Mucosa of stomach (tissue), 1 donor: ENCODE results near the gene PEX26.
"Not testable (repeated sequence)": the region's sequence is repeated elsewhere in the genome, so short reads cannot be mapped to it uniquely, and the experiment has no call there.

Experiments
- H3K27me3 ChIP-seq: one replicate; pipeline ENCODE4 v1.7.0; 2013; ENCODE audit warnings: mild to moderate bottlenecking, low read length; ENCODE audit not compliant: control insufficient read depth, insufficient read depth
- H3K36me3 ChIP-seq: one replicate; pipeline ENCODE4 v1.7.0; 2013; ENCODE audit warnings: low read length; ENCODE audit not compliant: control insufficient read depth, insufficient read depth
- H3K4me1 ChIP-seq: one replicate; pipeline ENCODE4 v1.7.0; 2013; ENCODE audit warnings: mild to moderate bottlenecking, low read length; ENCODE audit not compliant: control insufficient read depth, insufficient read depth
- H3K4me3 ChIP-seq: one replicate; pipeline ENCODE4 v1.7.0; 2013; ENCODE audit warnings: low read length
- H3K9ac ChIP-seq: one replicate; pipeline ENCODE4 v1.7.0; 2013; ENCODE audit warnings: mild to moderate bottlenecking, low read length, moderate library complexity
- H3K9me3 ChIP-seq: one replicate; pipeline ENCODE4 v1.7.0; 2013; ENCODE audit warnings: mild to moderate bottlenecking, low read length, moderate library complexity; ENCODE audit not compliant: control insufficient read depth
- donor health status: Pancreatic carcinoma.

PEX26 gene

DNA sequence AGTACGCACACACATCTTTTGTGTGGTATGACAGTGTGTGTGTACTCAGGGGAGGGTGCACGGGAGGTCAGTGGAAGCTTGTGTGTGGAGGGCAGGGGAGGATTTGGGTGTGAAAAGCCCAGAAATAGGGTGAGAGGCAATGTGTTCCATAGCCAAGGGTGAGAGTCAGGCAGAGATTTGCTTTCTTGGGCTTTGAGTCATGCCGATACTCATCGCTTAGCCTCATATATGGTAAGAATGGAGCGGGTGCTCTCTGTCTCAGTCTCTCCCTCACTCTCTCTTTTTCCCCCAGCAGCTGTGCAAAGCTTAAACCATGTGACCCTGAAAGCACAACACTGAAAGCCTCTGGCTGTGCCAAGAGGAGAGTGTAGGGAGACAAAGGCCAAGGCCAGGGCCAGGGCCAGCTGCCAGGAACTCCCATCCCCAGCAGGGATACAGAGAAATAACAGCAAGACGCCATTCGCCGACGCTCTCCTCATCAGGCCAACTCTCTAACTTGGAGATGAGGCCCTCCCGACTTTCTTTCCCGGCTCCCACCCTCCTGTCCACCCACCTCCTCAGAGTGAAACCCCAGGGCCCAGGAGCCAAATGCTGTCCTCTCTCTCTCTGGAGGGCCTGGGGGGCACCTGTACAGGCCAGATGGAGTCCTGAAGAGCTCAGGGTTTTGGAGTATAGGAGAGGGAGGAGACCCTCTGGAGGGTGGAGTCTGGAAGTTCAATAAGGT is 33.1 kb upstream of the PEX26 start:
- Histone ChIP-seq H3K27me3 (peaks cover 4% of the 10 kb centered on the region), H3K4me3 (no peak overlapping the region), H3K4me1 (no peaks in the 10 kb centered on the region), H3K9ac (no peak overlapping the region), H3K9me3 (no peaks in the 10 kb centered on the region), H3K36me3 (no peaks in the 10 kb centered on the region)

DNA sequence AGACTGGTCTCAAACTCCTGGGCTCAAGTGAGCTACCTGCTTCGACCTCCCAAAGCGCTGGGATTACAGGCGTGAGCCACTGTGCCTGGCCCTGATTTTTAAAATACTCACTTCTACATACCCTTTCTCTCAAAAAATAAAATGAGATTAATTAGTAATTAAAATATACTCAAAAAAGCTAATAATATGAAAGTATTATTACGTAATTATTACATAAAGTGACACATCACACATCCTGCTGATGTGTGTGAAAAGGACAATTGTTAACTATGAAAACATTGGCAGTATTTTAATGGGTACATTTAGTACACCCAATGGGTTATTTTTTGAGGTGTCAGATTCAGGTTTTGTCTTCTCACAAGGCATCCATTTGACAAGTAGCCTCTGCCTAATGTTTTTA is 32.0 kb upstream of the PEX26 start:
- Histone ChIP-seq H3K4me1 (no peaks in the 10 kb centered on the region), H3K36me3 (no peaks in the 10 kb centered on the region), H3K4me3 (no peak overlapping the region), H3K9ac (no peak overlapping the region), H3K9me3 (no peaks in the 10 kb centered on the region), H3K27me3 (peaks cover 4% of the 10 kb centered on the region)

DNA sequence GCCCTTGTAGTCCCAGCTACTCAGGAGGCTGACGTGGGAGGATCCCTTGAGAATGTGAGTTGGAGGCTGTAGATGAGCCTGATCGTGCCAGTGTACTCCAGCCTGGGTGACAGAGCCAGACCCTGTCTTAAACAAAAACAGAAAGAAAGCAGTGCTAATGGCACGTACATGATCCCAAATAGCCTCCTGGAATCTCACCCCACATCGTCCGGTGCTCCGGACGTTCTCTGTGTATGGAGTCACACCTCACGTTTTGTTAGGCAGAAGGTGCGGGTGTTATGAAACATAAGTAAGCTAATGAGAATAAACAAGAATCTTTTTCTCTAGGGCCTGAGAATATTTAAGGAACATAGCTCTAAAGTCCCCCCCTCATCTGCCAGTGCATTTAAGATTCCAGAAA is 29.7 kb upstream of the PEX26 start:
- no peaks in the 10 kb centered on the region for H3K4me1 ChIP-seq
- H3K9ac ChIP-seq: peak overlapping the region; percentile 6
- H3K4me3 ChIP-seq: no peak overlapping the region
- peaks cover 4% of the 10 kb centered on the region for H3K27me3 ChIP-seq
- H3K36me3 ChIP-seq: no peaks in the 10 kb centered on the region
- no peaks in the 10 kb centered on the region for H3K9me3 ChIP-seq

DNA sequence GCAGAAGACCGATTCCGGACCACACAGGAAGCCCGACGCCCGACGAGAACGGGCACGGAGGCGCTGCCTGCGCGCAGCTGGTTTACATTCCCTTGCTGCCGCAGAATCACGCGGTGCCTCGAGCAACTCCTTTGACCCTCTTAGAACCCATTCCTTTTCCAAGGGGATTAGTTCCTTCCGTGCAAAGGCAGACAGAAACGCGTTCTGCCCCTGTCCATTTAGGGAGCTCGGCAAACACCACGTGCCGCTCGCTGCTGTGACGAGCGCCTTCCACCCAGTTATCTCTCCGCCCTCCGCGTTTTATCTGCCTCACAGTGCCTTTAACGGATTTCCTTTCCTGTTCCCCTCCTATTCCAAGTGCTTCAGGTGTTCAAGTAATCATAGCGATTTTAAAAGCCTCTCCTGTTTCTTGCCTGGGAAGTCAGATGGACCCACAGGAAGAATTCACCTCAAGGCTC is 29.3 kb upstream of the PEX26 start:
- Histone ChIP-seq H3K4me3 (no peak overlapping the region), H3K9ac (peak overlapping the region; percentile 6), H3K36me3 (no peaks in the 10 kb centered on the region), H3K27me3 (peaks cover 4% of the 10 kb centered on the region), H3K4me1 (no peaks in the 10 kb centered on the region), H3K9me3 (no peaks in the 10 kb centered on the region)

DNA sequence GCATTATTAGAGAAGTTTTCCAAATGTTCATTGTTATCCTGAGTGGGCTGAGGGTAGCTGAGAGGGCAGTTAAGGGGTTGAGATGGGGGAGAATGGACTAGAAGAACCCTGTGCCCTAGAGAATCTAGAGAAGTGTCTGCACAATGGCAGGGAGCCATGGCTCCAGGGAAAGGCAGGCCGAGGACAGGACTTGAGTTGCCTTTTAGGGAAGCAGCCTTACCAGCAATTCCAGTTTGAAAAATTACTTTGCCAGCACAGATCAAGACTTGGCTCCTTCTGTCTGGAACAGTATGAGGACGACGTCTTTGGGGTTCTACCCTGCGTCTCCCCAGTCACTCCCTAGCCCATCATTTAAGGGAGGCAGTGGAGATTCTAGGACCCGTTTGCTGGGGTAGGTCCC is 27.7 kb upstream of the PEX26 start:
- Histone ChIP-seq H3K9me3 (no peaks in the 10 kb centered on the region), H3K4me3 (no peak overlapping the region), H3K27me3 (peaks cover 4% of the 10 kb centered on the region), H3K36me3 (no peaks in the 10 kb centered on the region), H3K9ac (no peak overlapping the region), H3K4me1 (no peaks in the 10 kb centered on the region)

DNA sequence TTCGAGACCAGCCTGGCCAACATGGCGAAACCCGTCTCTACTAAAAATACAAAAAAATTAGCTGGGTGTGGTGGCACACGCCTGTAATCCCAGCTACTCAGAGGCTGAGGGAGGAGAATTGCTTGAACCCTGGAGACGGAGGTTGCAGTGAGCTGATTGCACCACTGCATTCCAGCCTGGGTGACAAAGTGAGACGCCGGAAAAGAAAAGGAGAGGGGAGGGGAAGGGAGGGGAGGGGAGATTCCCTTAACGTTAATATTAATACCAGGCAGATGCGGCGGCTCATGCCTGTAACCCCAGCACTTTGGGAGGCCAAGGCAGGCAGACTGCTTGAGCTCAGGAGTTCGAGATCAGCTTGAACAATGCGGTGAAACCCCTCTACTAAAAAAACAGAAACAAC is 26.7 kb upstream of the PEX26 start:
- H3K27me3 ChIP-seq, H3K4me1 ChIP-seq, H3K9ac ChIP-seq, H3K9me3 ChIP-seq, H3K4me3 ChIP-seq, H3K36me3 ChIP-seq: not testable (repeated sequence)

DNA sequence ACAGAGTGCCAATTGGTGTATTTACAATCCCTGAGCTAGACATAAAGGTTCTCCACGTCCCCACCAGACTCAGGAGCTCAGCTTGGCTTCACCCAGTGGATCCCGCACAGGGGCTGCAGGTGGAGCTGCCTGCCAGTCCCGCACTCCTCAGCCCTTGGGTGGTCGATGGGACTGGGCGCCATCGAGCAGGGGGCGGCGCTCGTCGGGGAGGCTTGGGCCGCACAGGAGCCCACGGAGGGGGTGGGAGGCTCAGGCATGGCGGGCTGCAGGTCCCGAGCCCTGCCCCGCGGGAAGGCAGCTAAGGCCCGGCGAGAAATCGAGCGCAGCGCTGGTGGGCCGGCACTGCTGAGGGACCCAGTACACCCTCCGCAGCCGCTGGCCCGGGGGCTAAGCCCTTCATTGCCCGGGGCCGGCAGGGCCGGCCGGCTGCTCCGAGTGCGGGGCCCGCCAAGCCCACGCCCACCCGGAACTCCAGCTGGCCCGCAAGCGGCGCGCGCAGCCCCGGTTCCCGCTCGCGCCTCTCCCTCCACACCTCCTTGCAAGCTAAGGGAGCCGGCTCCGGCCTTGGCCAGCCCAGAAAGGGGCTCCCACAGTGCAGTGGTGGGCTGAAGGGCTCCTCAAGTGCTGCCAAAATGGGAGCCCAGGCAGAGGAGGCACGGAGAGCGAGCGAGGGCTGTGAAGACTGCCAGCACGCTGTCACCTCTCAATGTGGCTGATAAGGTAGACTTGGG is 24.4 kb upstream of the PEX26 start:
- H3K4me3 ChIP-seq, H3K36me3 ChIP-seq, H3K9me3 ChIP-seq, H3K27me3 ChIP-seq, H3K9ac ChIP-seq: not testable (repeated sequence)
- peaks cover 26% of the 10 kb centered on the region for H3K4me1 ChIP-seq

DNA sequence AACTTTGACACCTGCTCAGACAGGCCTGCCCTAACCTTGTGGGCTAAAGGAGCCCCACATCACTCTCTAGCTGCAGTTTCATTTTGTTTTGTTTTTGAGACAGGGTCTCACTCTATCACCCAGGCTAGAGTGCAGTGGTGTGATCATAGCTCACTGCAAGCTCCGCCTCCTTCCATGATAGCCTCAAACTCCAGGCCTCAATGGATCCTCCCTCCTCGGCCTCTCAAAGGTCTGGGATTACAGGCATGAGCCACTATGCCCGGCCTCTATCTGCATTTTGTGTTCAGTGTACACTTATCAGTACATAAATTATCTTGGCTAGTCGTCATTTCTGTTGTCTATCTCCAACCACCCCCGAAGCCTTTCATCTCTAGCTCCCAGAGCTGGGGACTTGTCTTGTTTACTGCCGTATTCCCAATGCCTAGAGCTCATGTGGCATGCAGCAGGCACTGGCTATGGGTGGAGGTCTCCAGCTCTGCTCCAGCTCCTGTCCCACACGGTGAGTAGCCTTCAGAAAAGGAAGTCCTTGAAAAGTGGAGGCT is 22.1 kb upstream of the PEX26 start:
- peaks cover 28% of the 10 kb centered on the region for H3K4me1 ChIP-seq
- no peak overlapping the region for H3K9ac ChIP-seq
- no peak overlapping the region for H3K4me3 ChIP-seq
- no peaks in the 10 kb centered on the region for H3K36me3 ChIP-seq
- H3K27me3 ChIP-seq: no peaks in the 10 kb centered on the region
- H3K9me3 ChIP-seq: no peaks in the 10 kb centered on the region

DNA sequence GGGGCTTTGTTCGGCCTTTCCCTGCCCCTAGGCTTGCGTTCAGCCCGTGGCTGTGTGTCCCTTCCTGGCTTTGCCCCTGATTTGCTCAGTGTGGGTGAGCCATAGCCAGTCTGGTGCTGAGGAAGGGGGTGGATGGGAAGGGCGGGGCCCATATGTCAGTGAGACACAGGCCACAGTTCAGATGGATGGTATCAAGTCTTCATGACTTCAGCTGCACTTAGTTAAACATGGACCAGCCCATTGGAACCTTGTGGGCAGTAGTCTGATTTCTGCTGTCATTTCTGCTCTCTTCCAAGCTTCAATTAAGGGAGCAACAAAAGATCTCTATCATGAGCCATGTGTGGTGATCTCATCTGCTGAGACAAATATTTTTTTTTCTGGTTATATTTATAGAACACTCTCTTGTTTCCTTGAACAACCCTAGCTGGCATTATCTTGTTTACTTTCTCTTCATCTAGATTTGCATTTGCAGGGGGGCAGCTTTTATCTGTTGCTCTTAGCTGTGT is 21.6 kb upstream of the PEX26 start:
- H3K9me3 ChIP-seq: no peaks in the 10 kb centered on the region
- H3K9ac ChIP-seq: no peak overlapping the region
- H3K4me3 ChIP-seq: no peak overlapping the region
- no peaks in the 10 kb centered on the region for H3K27me3 ChIP-seq
- no peaks in the 10 kb centered on the region for H3K36me3 ChIP-seq
- peaks cover 33% of the 10 kb centered on the region for H3K4me1 ChIP-seq

DNA sequence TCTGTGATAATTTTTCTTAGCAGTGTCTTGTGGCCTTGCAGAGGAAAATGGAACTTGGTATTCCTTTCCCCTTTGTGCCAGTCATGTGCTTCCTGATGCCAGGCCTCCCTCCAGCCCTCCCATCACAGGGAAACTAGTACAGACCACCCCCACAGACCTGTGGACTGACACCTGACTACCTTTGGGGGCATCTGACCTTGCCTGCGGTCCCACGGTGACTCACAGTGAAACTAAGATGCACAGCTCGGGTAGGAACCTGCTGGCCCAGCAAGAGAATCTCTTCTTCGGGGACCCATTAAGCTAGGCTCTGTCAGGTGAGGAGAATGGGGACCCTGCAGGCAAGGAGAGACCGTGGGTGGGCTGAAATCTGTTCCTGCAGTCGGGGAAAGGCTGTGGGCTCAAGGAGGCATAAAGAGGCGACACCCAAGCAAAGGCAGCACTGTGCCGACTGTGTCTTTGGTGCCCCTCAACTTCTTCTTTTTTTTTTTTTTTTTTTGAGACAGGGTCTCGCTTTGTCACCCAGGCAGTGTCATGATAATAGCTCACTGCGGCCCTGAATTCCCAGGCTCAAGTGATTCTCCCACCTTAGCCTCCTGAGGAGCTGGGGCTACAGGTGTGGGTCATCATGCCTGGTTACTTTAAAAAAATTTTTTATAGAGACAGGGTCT is 20.8 kb upstream of the PEX26 start:
- no peaks in the 10 kb centered on the region for H3K9me3 ChIP-seq
- no peaks in the 10 kb centered on the region for H3K27me3 ChIP-seq
- peaks cover 38% of the 10 kb centered on the region for H3K4me1 ChIP-seq
- H3K4me3 ChIP-seq: no peak overlapping the region
- no peaks in the 10 kb centered on the region for H3K36me3 ChIP-seq
- no peak overlapping the region for H3K9ac ChIP-seq

DNA sequence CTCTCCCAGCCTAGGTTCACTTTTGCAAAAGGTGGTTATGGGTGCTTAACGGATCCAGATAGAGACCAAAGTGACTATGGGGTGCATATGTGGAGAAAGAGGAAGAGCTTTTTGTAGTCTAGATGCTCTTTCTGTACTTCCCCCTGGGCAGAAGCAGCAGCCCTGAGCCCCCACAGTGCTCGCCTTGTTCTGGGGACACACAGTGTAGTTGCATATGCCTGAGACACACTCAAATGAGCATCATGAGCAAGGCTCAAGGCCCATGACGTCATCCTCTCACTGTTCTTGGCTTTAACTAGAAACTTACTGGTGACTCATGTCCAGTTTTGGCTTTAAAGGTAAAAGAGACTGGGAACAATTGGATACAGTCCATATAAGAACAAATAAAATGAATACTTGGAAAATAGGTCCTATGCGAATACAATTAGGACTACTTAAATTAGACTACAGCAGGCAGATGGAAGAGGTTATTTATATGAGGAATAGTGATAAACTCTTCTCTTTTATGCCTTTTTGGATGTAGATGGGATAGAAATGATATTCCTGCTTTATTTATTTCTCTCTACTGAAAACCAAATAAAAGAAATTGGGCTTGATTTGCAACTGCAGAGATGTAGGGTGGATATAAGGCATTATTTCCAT is 20.1 kb upstream of the PEX26 start:
- no peak overlapping the region for H3K9ac ChIP-seq
- H3K27me3 ChIP-seq: no peaks in the 10 kb centered on the region
- peaks cover 44% of the 10 kb centered on the region for H3K4me1 ChIP-seq
- H3K36me3 ChIP-seq: no peaks in the 10 kb centered on the region
- no peaks in the 10 kb centered on the region for H3K9me3 ChIP-seq
- H3K4me3 ChIP-seq: no peak overlapping the region
